AG04450 (cell line): Measurements from ENCODE around the gene HPS1. TPM values are rescaled to one million over a fixed set of nuclear protein-coding genes. Genes with fewer than 3 reads are reported as not detected.

Source experiments
- CTCF ChIA-PET: fragments of 300-600, 350-600 bp; formaldehyde crosslinking; extraction: SDS; loops from one replicate; lab custom pipeline; 2022; ENCODE audit warnings: antibody characterized with exemption, inconsistent platforms; lab: Charles Lee
- POLR2A ChIA-PET: fragments of 350-600 bp; formaldehyde crosslinking; extraction: SDS; loops from one replicate; lab custom pipeline; 2021; ENCODE audit warnings: antibody characterized with exemption, inconsistent platforms; lab: Yijun Ruan, JAX
- DNase-seq: peaks from one replicate; pipeline ENCODE4 v3.0.0-alpha.2; 2011; ENCODE audit warnings: low read depth, low spot score
- H3K27ac ChIP-seq: one replicate; pipeline ENCODE4 v1.5.1; 2012; ENCODE audit warnings: low read depth, low read length, control low read depth
- H3K27me3 ChIP-seq: one replicate; pipeline ENCODE4 v1.6.0; 2012; ENCODE audit warnings: low read length; ENCODE audit not compliant: control insufficient read depth, insufficient read depth
- H3K4me3 ChIP-seq: 2 replicates; pipeline ENCODE4 v1.5.1; 2011; ENCODE audit warnings: mild to moderate bottlenecking, low read depth, low read length, control low read depth
- H3K9me3 ChIP-seq: 2 replicates; pipeline ENCODE4 v1.5.1; 2012; ENCODE audit warnings: low read length; ENCODE audit not compliant: control insufficient read depth, insufficient read depth
- polyA plus RNA-seq: library from polyadenylated mRNA; depleted of rRNA; stranded (reverse); fragments of >200 nt; gene quantifications from 2 replicates; pipeline ENCODE4 v1.2.3, GENCODE V29; 2011
- TF ChIP-seq, protein P1 (sequence below): IDR thresholded peaks from 2 replicates; pipeline ENCODE4 v1.5.1; 2011; ENCODE audit warnings: low read depth, low read length, control low read depth, inconsistent platforms

The HPS1 gene
- polyA plus RNA-seq, 1 experiment = 56.7 TPM

DNA sequence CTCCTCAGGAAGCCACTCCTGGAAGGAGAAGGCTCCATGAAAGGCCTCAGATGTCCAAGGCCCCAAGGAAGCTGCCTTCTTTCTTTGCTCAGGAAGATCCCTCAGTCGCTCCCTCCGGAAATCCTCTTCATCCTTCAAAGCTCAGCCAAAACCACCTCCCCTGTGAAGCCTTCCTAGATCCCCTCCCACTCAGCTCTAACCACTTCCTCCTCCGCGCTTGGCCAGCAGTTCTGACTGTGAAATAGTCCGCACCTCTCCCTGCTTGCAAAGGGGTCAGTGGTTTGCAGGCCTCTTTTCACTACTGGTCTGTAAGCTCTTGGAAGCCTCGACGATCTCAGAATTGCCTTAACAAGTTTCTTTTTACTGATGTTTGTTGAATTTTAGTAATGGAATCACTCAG, 55.7 kb downstream of the HPS1 start:
- Histone ChIP-seq H3K27ac (no peak overlapping the region), H3K9me3 (no peaks in the 10 kb centered on the region; the same call in 1 of the 2 replicates), H3K27me3 (no peaks in the 10 kb centered on the region), H3K4me3 (no peak overlapping the region)
- POLR2A ChIA-PET = interaction anchor here (0.9 kb wide), 2 partner anchors 8 to 82 kb away, joined by 3 to 4 read pairs; no protein-coding TSS in a partner anchor
- TF ChIP-seq, protein P1, sequence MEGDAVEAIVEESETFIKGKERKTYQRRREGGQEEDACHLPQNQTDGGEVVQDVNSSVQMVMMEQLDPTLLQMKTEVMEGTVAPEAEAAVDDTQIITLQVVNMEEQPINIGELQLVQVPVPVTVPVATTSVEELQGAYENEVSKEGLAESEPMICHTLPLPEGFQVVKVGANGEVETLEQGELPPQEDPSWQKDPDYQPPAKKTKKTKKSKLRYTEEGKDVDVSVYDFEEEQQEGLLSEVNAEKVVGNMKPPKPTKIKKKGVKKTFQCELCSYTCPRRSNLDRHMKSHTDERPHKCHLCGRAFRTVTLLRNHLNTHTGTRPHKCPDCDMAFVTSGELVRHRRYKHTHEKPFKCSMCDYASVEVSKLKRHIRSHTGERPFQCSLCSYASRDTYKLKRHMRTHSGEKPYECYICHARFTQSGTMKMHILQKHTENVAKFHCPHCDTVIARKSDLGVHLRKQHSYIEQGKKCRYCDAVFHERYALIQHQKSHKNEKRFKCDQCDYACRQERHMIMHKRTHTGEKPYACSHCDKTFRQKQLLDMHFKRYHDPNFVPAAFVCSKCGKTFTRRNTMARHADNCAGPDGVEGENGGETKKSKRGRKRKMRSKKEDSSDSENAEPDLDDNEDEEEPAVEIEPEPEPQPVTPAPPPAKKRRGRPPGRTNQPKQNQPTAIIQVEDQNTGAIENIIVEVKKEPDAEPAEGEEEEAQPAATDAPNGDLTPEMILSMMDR = no peak
- no peak for DNase-seq
- CTCF ChIA-PET = interaction anchor here (1.5 kb wide), 1 partner anchor 82 kb away, joined by 5 read pairs; no protein-coding TSS in a partner anchor

DNA sequence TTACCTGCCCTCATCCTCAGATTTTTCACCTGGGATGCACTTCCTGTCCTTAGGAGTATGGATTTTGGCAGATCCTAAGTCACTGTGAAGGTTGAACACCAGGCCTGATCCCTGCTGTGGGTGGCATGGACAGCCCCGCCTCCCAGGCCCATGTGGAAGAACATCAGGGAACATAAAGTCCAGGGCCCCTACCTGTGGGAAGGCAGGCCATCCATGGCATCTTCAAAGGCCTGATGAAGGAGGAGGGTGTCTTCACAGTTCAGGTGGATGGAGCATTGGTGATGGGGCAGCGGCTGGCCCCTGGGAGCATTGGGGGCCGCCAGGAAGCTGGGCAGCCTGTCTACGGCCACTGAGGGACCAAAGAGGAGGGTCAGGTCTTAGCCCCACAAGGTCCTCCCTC, 56.3 kb downstream of the HPS1 start:
- no peak for DNase-seq
- TF ChIP-seq, protein P1 = no peak
- Histone ChIP-seq H3K9me3 (no peaks in the 10 kb centered on the region; the same call in 1 of the 2 replicates), H3K27ac (no peak overlapping the region), H3K4me3 (no peak overlapping the region), H3K27me3 (no peaks in the 10 kb centered on the region)
- ChIA-PET CTCF (interaction anchor here (1.5 kb wide), 1 partner anchor 81 kb away, joined by 5 read pairs; no protein-coding TSS in a partner anchor), POLR2A (no interaction called here)

DNA sequence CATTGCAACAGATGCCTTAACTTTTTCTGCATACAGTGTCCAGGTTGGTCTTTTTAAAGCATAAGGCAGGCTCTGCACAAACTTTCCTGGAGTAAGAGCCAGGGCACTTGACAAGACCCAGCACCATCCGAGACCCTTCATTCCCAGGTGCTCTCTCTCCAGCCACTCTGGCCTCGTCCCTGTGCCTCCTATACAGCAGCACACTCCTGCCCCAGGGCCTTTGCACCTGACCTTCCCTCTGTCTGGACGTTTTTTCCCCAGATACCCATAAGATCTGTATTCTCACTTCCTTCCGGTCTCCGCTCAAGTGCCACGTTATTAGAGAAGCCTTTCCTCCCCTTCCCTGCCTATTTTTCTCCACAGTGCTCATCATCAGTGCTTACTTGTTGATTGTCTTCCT, 57.3 kb downstream of the HPS1 start:
- TF ChIP-seq, protein P1 = no peak
- no peaks in the 10 kb centered on the region for H3K27me3 ChIP-seq
- CTCF ChIA-PET = no interaction called here

DNA sequence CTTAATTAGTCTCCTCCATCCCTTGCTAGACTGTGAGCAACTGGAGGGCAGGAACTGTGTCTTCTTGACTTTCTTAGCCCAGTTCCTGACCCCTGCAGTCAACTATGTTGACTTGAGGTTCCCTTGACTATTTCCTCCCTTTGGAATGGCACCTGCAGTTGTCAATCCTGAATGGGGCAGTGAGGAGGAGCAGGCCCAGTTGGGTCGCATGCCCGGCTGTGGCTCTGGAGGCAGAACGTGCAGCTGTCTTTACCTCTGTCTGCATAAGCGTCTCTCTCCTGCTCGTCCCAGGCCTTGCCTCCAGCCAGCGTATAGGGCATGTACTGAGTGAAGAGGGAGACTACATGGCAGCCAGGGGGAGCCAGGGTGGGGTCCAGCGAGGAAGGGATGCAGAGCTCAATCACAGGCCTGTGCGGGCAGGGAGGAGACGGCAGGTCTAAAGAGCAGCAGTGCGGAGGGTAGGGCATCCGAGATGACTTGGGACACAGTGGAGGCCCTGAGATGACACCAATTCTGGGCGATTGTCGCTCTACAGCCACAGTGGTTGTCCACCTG, 58.6 kb downstream of the HPS1 start:
- ChIA-PET CTCF (interaction anchor here (0.8 kb wide), 1 partner anchor 79 kb away, joined by 5 read pairs; no protein-coding TSS in a partner anchor), POLR2A (no interaction called here)
- Histone ChIP-seq H3K4me3 (no peak overlapping the region), H3K9me3 (no peaks in the 10 kb centered on the region; the same call in 1 of the 2 replicates), H3K27me3 (no peaks in the 10 kb centered on the region), H3K27ac (no peak overlapping the region)
- TF ChIP-seq, protein P1 = no peak
- DNase-seq = no peak

More for the DNA sequence above, 57.3 kb downstream of the HPS1 start:
- no peak overlapping the region for H3K4me3 ChIP-seq
- DNase-seq = no peak
- no peaks in the 10 kb centered on the region; the same call in 1 of the 2 replicates for H3K9me3 ChIP-seq
- POLR2A ChIA-PET = no interaction called here
- H3K27ac ChIP-seq = no peak overlapping the region

DNA sequence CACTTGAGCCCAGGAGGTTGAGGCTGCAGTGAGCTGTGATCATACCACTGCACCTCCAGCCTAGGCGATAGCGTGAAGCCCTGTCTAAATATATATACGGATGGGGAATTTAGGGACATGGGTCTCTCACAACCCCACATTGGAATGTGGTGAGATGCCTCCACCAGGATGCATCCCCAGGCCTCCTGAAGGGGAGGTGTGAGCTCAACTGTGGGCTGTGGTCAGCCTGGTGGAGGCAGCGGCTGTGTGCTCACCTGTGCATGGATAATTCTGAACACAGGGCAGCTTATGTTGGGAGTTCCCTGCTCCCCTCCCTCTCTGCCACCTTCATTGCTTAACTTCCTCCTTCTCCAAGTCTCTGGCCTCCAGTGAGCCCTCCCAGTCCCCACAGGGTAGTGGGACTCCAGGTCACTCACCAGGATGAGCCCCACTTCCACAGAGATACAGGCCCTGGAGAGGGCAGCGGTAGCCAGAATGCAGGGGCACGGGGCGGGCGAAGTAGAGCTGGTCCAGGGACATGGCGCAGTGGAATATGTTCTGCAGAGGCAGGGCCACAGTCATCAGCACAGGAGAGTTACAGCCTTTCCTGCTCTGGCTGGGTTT, 62.1 kb downstream of the HPS1 start:
- H3K27ac ChIP-seq = no peak overlapping the region
- CTCF ChIA-PET = interaction anchor here (3.3 kb wide), 1 partner anchor 75 kb away, joined by 19 read pairs; no protein-coding TSS in a partner anchor
- no peak for DNase-seq
- H3K4me3 ChIP-seq = no peak overlapping the region
- TF ChIP-seq, protein P1 = no peak
- POLR2A ChIA-PET = interaction anchor here (1.3 kb wide), 1 partner anchor 19 kb away, joined by 4 read pairs; no protein-coding TSS in a partner anchor
- H3K27me3 ChIP-seq = no peaks in the 10 kb centered on the region
- no peaks in the 10 kb centered on the region; the same call in 1 of the 2 replicates for H3K9me3 ChIP-seq
